Loucy (cell line): ENCODE measurements around the gene SLC35B2.

Experiments
- H2AFZ ChIP-seq: fragments of 200-600 bp; sonication (generic); 2 replicates; pipeline ENCODE4 v1.6.0; 2016; ENCODE audit warnings: antibody characterized with exemption, mild to moderate bottlenecking, low read length, moderate library complexity
- H3F3A ChIP-seq: fragments of 200-600 bp; 2 replicates; pipeline ENCODE4 v1.6.0; 2016; ENCODE audit warnings: antibody characterized with exemption, low read depth, mild to moderate bottlenecking
- H3K27me3 ChIP-seq: fragments of 200-600 bp; sonication (generic); 2 replicates; pipeline ENCODE4 v1.6.1; 2014; ENCODE audit warnings: low read length, mild to moderate bottlenecking; ENCODE audit not compliant: insufficient read depth, poor library complexity, severe bottlenecking
- H3K36me3 ChIP-seq: fragments of 200-600 bp; sonication (generic); 2 replicates; pipeline ENCODE4 v1.6.1; 2016; ENCODE audit warnings: low read length; ENCODE audit not compliant: insufficient read depth
- H3K4me1 ChIP-seq: fragments of 200-600 bp; sonication (generic); 2 replicates; pipeline ENCODE4 v1.5.1; 2014; ENCODE audit warnings: low read length, mild to moderate bottlenecking; ENCODE audit not compliant: insufficient read depth, poor library complexity, severe bottlenecking
- H3K4me2 ChIP-seq: fragments of 200-600 bp; sonication (generic); 2 replicates; pipeline ENCODE4 v1.6.0; 2014; ENCODE audit warnings: antibody characterized with exemption, low read length, low read depth, mild to moderate bottlenecking; ENCODE audit not compliant: poor library complexity, severe bottlenecking
- H3K4me3 ChIP-seq: fragments of 200-600 bp; sonication (generic); 2 replicates; pipeline ENCODE4 v1.5.1; 2014; ENCODE audit warnings: low read length, mild to moderate bottlenecking, mixed read lengths; ENCODE audit not compliant: poor library complexity, severe bottlenecking
- H3K79me2 ChIP-seq: fragments of 200-600 bp; sonication (generic); 2 replicates; pipeline ENCODE4 v1.6.1; 2014; ENCODE audit warnings: low read length; ENCODE audit not compliant: insufficient read depth
- H3K9ac ChIP-seq: fragments of 200-600 bp; sonication (generic); 2 replicates; pipeline ENCODE4 v1.6.0; 2014; ENCODE audit warnings: mild to moderate bottlenecking, low read depth, low read length, moderate library complexity; ENCODE audit not compliant: poor library complexity, severe bottlenecking
- H3K9me2 ChIP-seq: fragments of 200-600 bp; sonication (generic); replicated peaks from 2 replicates; pipeline ENCODE4 v1.6.1; 2016; ENCODE audit warnings: low read depth, low read length, mixed read lengths
- H3K9me3 ChIP-seq: fragments of 200-600 bp; sonication (generic); 2 replicates; pipeline ENCODE4 v1.6.1; 2014; ENCODE audit warnings: mild to moderate bottlenecking, antibody characterized with exemption, low read length, low read depth; ENCODE audit not compliant: insufficient read depth
- H4K20me1 ChIP-seq: fragments of 200-600 bp; sonication (generic); 2 replicates; pipeline ENCODE4 v1.6.0; 2014; ENCODE audit warnings: antibody characterized with exemption, low read length, mild to moderate bottlenecking; ENCODE audit not compliant: insufficient read depth, poor library complexity, severe bottlenecking
- EZH2phosphoT487 ChIP-seq: fragments of 200-600 bp; IDR thresholded peaks from 2 replicates; pipeline ENCODE4 v1.6.1; 2018; ENCODE audit warnings: antibody characterized with exemption, mild to moderate bottlenecking, moderate library complexity, borderline replicate concordance
- TF ChIP-seq, protein P1 (sequence below): fragments of 200-600 bp; sonication (generic); conservative IDR thresholded peaks from 2 replicates; pipeline ENCODE4 v1.5.1; 2014; ENCODE audit warnings: mild to moderate bottlenecking, antibody characterized with exemption, low read length

SLC35B2 gene

DNA sequence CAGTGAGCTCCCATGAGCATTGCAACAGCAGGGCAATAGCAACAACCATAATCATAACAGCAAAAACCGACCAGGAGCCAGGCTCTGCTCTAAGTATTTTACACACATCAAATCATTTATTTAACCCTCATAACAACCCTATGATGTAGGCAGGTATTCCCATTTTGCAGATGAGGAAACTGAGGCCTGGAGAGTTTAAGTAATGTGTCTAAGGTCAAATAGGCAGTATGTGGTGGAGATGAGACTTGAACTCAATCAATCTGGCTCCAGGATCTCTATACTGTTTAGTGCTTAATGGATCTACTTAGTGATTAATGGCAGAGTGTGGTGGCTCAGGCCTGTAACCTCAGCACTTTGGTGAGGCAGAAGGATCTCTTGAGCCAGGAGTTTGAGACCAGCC lies 16.3 kb upstream of the SLC35B2 start:
- Histone ChIP-seq H3K79me2 (no peaks in the 10 kb centered on the region), H3K9me2 (no peaks in the 10 kb centered on the region), H3K9ac (no peak overlapping the region), H2AFZ (no peak overlapping the region), H3F3A (no peaks in the 10 kb centered on the region), H3K9me3 (no peaks in the 10 kb centered on the region), H3K27me3 (no peaks in the 10 kb centered on the region), H4K20me1 (no peaks in the 10 kb centered on the region), H3K4me3 (no peak overlapping the region), H3K4me1 (peaks cover 6% of the 10 kb centered on the region), H3K36me3 (no peaks in the 10 kb centered on the region), H3K4me2 (no peak overlapping the region)
- TF ChIP-seq, protein P1, sequence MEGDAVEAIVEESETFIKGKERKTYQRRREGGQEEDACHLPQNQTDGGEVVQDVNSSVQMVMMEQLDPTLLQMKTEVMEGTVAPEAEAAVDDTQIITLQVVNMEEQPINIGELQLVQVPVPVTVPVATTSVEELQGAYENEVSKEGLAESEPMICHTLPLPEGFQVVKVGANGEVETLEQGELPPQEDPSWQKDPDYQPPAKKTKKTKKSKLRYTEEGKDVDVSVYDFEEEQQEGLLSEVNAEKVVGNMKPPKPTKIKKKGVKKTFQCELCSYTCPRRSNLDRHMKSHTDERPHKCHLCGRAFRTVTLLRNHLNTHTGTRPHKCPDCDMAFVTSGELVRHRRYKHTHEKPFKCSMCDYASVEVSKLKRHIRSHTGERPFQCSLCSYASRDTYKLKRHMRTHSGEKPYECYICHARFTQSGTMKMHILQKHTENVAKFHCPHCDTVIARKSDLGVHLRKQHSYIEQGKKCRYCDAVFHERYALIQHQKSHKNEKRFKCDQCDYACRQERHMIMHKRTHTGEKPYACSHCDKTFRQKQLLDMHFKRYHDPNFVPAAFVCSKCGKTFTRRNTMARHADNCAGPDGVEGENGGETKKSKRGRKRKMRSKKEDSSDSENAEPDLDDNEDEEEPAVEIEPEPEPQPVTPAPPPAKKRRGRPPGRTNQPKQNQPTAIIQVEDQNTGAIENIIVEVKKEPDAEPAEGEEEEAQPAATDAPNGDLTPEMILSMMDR: no peak
- TF ChIP-seq EZH2phosphoT487: no peak

DNA sequence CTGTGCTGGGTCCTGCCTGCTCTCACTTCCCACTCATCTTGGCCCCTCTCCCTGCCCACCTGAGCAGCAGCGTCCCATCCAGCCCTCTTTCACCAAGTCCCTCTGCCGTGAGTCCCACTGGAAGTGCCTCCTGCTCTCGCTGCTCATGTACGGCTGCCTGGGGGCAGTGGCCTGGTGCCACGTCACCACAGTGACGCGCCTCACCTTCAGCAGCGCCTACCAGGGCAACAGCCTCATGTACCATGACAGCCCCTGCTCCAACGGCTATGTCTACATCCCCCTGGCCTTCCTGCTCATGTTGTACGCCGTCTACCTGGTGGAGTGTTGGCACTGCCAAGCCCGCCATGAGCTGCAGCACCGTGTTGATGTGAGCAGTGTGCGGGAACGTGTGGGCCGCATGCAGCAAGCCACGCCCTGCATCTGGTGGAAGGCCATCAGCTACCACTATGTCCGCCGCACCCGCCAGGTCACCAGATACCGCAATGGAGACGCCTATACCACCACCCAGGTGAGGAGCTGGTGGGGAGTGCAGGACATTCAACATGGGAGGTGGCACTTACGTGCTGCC lies 15.8 kb upstream of the SLC35B2 start:
- no peaks in the 10 kb centered on the region for H4K20me1 ChIP-seq
- no peaks in the 10 kb centered on the region for H3F3A ChIP-seq
- no peaks in the 10 kb centered on the region for H3K79me2 ChIP-seq
- no peaks in the 10 kb centered on the region for H3K9me3 ChIP-seq
- no peak overlapping the region for H3K4me3 ChIP-seq
- H3K9ac ChIP-seq: no peak overlapping the region
- H2AFZ ChIP-seq: no peak overlapping the region
- H3K4me1 ChIP-seq: peaks cover 12% of the 10 kb centered on the region
- H3K27me3 ChIP-seq: no peaks in the 10 kb centered on the region
- no peaks in the 10 kb centered on the region for H3K36me3 ChIP-seq
- H3K4me2 ChIP-seq: no peak overlapping the region
- TF ChIP-seq EZH2phosphoT487: no peak
- TF ChIP-seq, protein P1: no peak
- H3K9me2 ChIP-seq: no peaks in the 10 kb centered on the region

DNA sequence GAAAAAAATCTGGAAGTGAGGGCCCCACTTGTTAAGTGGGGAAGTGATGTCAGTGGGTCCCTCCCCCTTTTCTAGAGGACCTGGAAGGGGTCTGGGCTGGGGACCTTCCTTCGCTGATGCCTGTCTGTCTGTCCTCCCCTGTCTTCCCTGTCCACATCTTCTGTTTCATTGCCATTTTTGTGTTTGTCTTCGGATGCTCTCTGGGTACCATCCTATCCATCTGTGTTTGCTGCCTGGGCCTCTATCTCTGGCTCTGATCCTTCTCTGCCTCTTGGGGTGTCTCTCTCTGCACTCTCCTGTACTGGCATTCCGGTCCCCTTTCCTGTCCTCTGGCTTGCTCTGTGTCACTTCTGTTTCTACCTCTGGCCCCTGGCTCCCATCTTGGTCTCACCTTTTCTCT lies 15.2 kb upstream of the SLC35B2 start:
- H3K9me2 ChIP-seq: no peaks in the 10 kb centered on the region
- H3K4me2 ChIP-seq: no peak overlapping the region
- H3K9me3 ChIP-seq: no peaks in the 10 kb centered on the region
- peaks cover 12% of the 10 kb centered on the region for H3K4me1 ChIP-seq
- no peak overlapping the region for H2AFZ ChIP-seq
- H3F3A ChIP-seq: no peaks in the 10 kb centered on the region
- no peaks in the 10 kb centered on the region for H4K20me1 ChIP-seq
- no peaks in the 10 kb centered on the region for H3K27me3 ChIP-seq
- no peak overlapping the region for H3K9ac ChIP-seq
- H3K4me3 ChIP-seq: no peak overlapping the region
- no peaks in the 10 kb centered on the region for H3K36me3 ChIP-seq
- H3K79me2 ChIP-seq: no peaks in the 10 kb centered on the region
- TF ChIP-seq, protein P1: no peak
- no peak for TF ChIP-seq EZH2phosphoT487
